ENCODE measurements around the gene ZFP91. TPM values are rescaled to one million over a fixed set of nuclear protein-coding genes. Genes with fewer than 3 reads are reported as not detected.

The ZFP91 gene
- total RNA-seq, 1 donor from 2014 or later = 52.0 TPM

DNA sequence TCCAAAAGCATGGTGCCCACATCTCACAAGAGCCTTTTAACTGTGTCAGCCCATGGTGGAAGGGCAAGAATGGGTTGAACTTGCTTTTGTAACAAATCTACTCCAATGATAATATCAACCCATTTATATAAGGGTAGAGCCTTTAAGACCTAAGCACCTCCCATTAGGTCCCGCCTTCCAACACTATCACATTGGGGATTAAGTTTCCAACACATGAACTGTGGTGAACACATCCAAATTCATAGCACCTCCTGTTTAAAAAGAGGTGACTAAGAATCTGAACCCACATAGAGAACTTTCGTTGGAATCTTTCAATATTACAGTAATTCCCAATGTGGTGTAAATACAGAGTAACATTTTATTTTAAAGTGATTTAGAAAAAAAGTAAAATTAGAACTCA, 34.4 kb downstream of the ZFP91 start:
- H3K79me2 ChIP-seq (ENCODE audit: low read depth) = peaks cover 24% of the 10 kb centered on the region
- H3K9me3 ChIP-seq (ENCODE audit: low read depth) = no peaks in the 10 kb centered on the region
- H3K9ac ChIP-seq = no peak overlapping the region
- H3K27me3 ChIP-seq = no peaks in the 10 kb centered on the region
- H3K4me1 ChIP-seq = no peaks in the 10 kb centered on the region
- DNase-seq (ENCODE audit: low spot score) = no peak
- no peak overlapping the region for H3K4me3 ChIP-seq
- no peaks in the 10 kb centered on the region for H3K4me1 Mint-ChIP-seq
- H3K4me2 ChIP-seq = no peak overlapping the region
- no peak overlapping the region for H2AFZ ChIP-seq (replicated peaks)
- no peaks in the 10 kb centered on the region for H3K27me3 Mint-ChIP-seq (ENCODE audit: insufficient read depth, low read depth)
- H3F3A ChIP-seq (ENCODE audit: low read depth) = no peaks in the 10 kb centered on the region
- H3K27ac Mint-ChIP-seq = no peak overlapping the region
- no peaks in the 10 kb centered on the region for H4K20me1 ChIP-seq (ENCODE audit: low read depth)
- H3K9me3 Mint-ChIP-seq = no peaks in the 10 kb centered on the region
- H3K36me3 ChIP-seq = peaks cover 57% of the 10 kb centered on the region
- H3K27ac ChIP-seq = no peak overlapping the region
- H3K4me3 Mint-ChIP-seq = no peak overlapping the region
- H3K36me3 Mint-ChIP-seq = peaks cover 46% of the 10 kb centered on the region
- TF ChIP-seq, protein P1, sequence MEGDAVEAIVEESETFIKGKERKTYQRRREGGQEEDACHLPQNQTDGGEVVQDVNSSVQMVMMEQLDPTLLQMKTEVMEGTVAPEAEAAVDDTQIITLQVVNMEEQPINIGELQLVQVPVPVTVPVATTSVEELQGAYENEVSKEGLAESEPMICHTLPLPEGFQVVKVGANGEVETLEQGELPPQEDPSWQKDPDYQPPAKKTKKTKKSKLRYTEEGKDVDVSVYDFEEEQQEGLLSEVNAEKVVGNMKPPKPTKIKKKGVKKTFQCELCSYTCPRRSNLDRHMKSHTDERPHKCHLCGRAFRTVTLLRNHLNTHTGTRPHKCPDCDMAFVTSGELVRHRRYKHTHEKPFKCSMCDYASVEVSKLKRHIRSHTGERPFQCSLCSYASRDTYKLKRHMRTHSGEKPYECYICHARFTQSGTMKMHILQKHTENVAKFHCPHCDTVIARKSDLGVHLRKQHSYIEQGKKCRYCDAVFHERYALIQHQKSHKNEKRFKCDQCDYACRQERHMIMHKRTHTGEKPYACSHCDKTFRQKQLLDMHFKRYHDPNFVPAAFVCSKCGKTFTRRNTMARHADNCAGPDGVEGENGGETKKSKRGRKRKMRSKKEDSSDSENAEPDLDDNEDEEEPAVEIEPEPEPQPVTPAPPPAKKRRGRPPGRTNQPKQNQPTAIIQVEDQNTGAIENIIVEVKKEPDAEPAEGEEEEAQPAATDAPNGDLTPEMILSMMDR (IDR thresholded peaks at IDR 0.05) = no peak
- TF ChIP-seq EZH2phosphoT487 (IDR thresholded peaks at IDR 0.05) (no peak), EZH2 (IDR thresholded peaks at IDR 0.05) (no peak)

DNA sequence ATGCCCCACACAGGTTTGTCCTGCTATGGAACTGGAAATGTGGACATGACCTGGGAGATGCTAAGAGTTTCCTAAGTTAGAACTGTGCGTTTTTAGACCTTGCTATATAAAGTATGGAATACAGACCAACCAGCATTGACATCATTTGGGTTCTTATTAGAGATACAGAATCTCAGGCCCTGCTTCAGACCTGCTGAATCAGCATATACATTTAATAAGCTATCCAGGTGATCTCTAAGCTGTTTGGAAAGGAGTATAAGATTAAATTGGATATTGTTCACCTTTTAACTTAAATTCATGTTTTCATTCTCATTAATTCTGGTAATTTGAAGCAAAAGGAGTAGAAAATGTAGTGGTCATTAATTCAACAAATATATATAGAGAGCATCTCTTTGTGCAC, 36.7 kb downstream of the ZFP91 start:
- H3K4me3 ChIP-seq = no peak overlapping the region
- TF ChIP-seq, protein P1 (IDR thresholded peaks at IDR 0.05) = no peak
- H3K9me3 Mint-ChIP-seq = no peaks in the 10 kb centered on the region
- no peaks in the 10 kb centered on the region for H3K4me1 ChIP-seq
- no peak overlapping the region for H3K27ac Mint-ChIP-seq
- H3K27ac ChIP-seq = no peak overlapping the region
- no peaks in the 10 kb centered on the region for H3F3A ChIP-seq (ENCODE audit: low read depth)
- H3K4me1 Mint-ChIP-seq = no peaks in the 10 kb centered on the region
- H4K20me1 ChIP-seq (ENCODE audit: low read depth) = no peaks in the 10 kb centered on the region
- H3K9ac ChIP-seq = no peak overlapping the region
- no peak overlapping the region for H3K4me2 ChIP-seq
- peaks cover 7% of the 10 kb centered on the region for H3K79me2 ChIP-seq (ENCODE audit: low read depth)
- H3K9me3 ChIP-seq (ENCODE audit: low read depth) = no peaks in the 10 kb centered on the region
- no peak overlapping the region for H3K4me3 Mint-ChIP-seq
- no peak for DNase-seq (ENCODE audit: low spot score)
- peaks cover 54% of the 10 kb centered on the region for H3K36me3 ChIP-seq
- no peak overlapping the region for H2AFZ ChIP-seq (replicated peaks)
- H3K27me3 ChIP-seq = no peaks in the 10 kb centered on the region
- H3K36me3 Mint-ChIP-seq = peaks cover 52% of the 10 kb centered on the region
- no peaks in the 10 kb centered on the region for H3K27me3 Mint-ChIP-seq (ENCODE audit: insufficient read depth, low read depth)

DNA sequence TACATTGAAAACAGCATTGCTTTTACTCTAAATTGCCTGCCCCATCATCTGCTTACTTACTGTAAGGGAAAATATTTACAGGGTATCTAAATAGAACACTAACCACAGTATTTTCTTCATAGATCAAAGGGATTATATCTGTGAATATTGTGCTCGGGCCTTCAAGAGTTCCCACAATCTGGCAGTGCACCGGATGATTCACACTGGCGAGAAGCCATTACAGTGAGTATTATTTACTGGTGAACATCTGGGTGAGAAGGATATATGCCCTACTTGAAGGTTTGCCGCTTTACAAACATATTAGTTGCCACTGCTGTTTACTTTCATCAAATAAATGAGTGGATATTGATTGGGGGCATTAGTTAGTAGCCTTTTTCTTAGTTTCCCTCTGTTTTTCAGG, 37.7 kb downstream of the ZFP91 start:
- H2AFZ ChIP-seq (replicated peaks) = no peak overlapping the region
- H3K27me3 ChIP-seq = no peaks in the 10 kb centered on the region
- peaks cover 48% of the 10 kb centered on the region for H3K36me3 ChIP-seq
- H3K4me1 ChIP-seq = no peaks in the 10 kb centered on the region
- H3K9ac ChIP-seq = no peak overlapping the region
- no peaks in the 10 kb centered on the region for H3K9me3 ChIP-seq (ENCODE audit: low read depth)
- no peak for DNase-seq (ENCODE audit: low spot score)
- Mint-ChIP-seq H3K4me1 (no peaks in the 10 kb centered on the region), H3K9me3 (no peaks in the 10 kb centered on the region), H3K4me3 (no peak overlapping the region), H3K27ac (no peak overlapping the region), H3K36me3 (peaks cover 45% of the 10 kb centered on the region), H3K27me3 (ENCODE audit: insufficient read depth, low read depth) (no peaks in the 10 kb centered on the region)
- no peak overlapping the region for H3K27ac ChIP-seq
- H3K4me3 ChIP-seq = no peak overlapping the region
- no peaks in the 10 kb centered on the region for H3F3A ChIP-seq (ENCODE audit: low read depth)
- H4K20me1 ChIP-seq (ENCODE audit: low read depth) = no peaks in the 10 kb centered on the region
- H3K4me2 ChIP-seq = no peak overlapping the region
- TF ChIP-seq, protein P1 (IDR thresholded peaks at IDR 0.05) = no peak
- TF ChIP-seq EZH2 (IDR thresholded peaks at IDR 0.05) (no peak), EZH2phosphoT487 (IDR thresholded peaks at IDR 0.05) (no peak)
- no peaks in the 10 kb centered on the region for H3K79me2 ChIP-seq (ENCODE audit: low read depth)
